WTC11 (cell line): ENCODE data around the gene PCSK5. TPM values are rescaled to one million over a fixed set of nuclear protein-coding genes. Genes with fewer than 3 reads are reported as not detected.

Experiments used
- ATAC-seq: fragments of 200-7000 bp; cut with Tn5 transposase; 2 replicates; pipeline ENCODE4 v1.10.0; 2021; ENCODE audit warnings: mild to moderate bottlenecking, moderate library complexity
- CTCF ChIA-PET: fragments of 300-600 bp; sonication (Branson Sonifier 250); formaldehyde crosslinking; loops from one replicate; lab custom pipeline; 2021; ENCODE audit warnings: antibody characterized with exemption; lab: Charles Lee
- POLR2A ChIA-PET: fragments of 350-600 bp; sonication (Branson Sonifier 250); formaldehyde crosslinking; loops from one replicate; lab custom pipeline; 2021; ENCODE audit warnings: antibody characterized with exemption; lab: Charles Lee
- DNase-seq: peaks from one replicate; pipeline ENCODE4 v3.0.0; 2021; ENCODE audit warnings: low spot score
- H3K27ac Mint-ChIP-seq: 2 replicates; pipeline ENCODE4 v1.8.0; 2021; ENCODE audit warnings: mixed read lengths
- H3K27me3 Mint-ChIP-seq: 2 replicates; pipeline ENCODE4 v1.8.0; 2021; ENCODE audit warnings: low read depth, mild to moderate bottlenecking, moderate library complexity, mixed read lengths
- H3K36me3 Mint-ChIP-seq: 2 replicates; pipeline ENCODE4 v1.8.0; 2021; ENCODE audit warnings: mixed read lengths
- H3K4me1 Mint-ChIP-seq: 2 replicates; pipeline ENCODE4 v1.8.0; 2022; ENCODE audit warnings: mixed read lengths
- H3K4me3 Mint-ChIP-seq: 2 replicates; pipeline ENCODE4 v1.8.0; 2021; ENCODE audit warnings: mild to moderate bottlenecking, moderate library complexity, mixed read lengths
- H3K9me3 Mint-ChIP-seq: 2 replicates; pipeline ENCODE4 v1.8.0; 2021; ENCODE audit warnings: mixed read lengths
- ATF6 ChIP-seq: sonication (generic); formaldehyde crosslinking; IDR thresholded peaks from 2 replicates; pipeline ENCODE4 v1.8.1; 2023; ENCODE audit warnings: mild to moderate bottlenecking, missing genetic modification reagents
- CTCF ChIP-seq: fragments of 200-600 bp; IDR thresholded peaks from 2 replicates; pipeline ENCODE4 v1.8.0; 2022; ENCODE audit warnings: antibody characterized with exemption
- E2F1 ChIP-seq: sonication (generic); formaldehyde crosslinking; IDR thresholded peaks from 2 replicates; pipeline ENCODE4 v1.8.0; 2022; ENCODE audit warnings: mild to moderate bottlenecking, missing genetic modification reagents
- ETV6 ChIP-seq: sonication (generic); formaldehyde crosslinking; IDR thresholded peaks from 2 replicates; pipeline ENCODE4 v1.8.1; 2022; ENCODE audit warnings: mild to moderate bottlenecking, missing genetic modification reagents
- FOXK1 ChIP-seq: sonication (generic); formaldehyde crosslinking; IDR thresholded peaks from 2 replicates; pipeline ENCODE4 v1.8.0; 2022; ENCODE audit warnings: mild to moderate bottlenecking, moderate library complexity, missing genetic modification reagents
- GRHL2 ChIP-seq: fragments of 250-450 bp; sonication (Bioruptor Pico); IDR thresholded peaks from 2 replicates; pipeline ENCODE4 v1.8.0; 2022; ENCODE audit warnings: mild to moderate bottlenecking, moderate library complexity; ENCODE audit not compliant: insufficient replicate concordance, severe bottlenecking
- GTF2I ChIP-seq: fragments of 250-450 bp; sonication (Bioruptor Pico); conservative IDR thresholded peaks from 2 replicates; pipeline ENCODE4 v1.4.0; 2021; ENCODE audit warnings: mild to moderate bottlenecking
- IRF2 ChIP-seq: sonication (generic); formaldehyde crosslinking; IDR thresholded peaks from 2 replicates; pipeline ENCODE4 v1.8.0; 2022; ENCODE audit warnings: low read depth, missing genetic modification reagents, borderline replicate concordance
- NFE2L1 ChIP-seq: sonication (generic); formaldehyde crosslinking; IDR thresholded peaks from 2 replicates; pipeline ENCODE4 v1.8.1; 2023; ENCODE audit warnings: missing genetic modification reagents
- OVOL2 ChIP-seq: fragments of 250-450 bp; sonication (Bioruptor Pico); IDR thresholded peaks from 2 replicates; pipeline ENCODE4 v1.9.0; 2021; ENCODE audit warnings: mild to moderate bottlenecking, borderline replicate concordance
- PREB ChIP-seq: sonication (generic); formaldehyde crosslinking; IDR thresholded peaks from 2 replicates; pipeline ENCODE4 v1.8.1; 2022; ENCODE audit warnings: mild to moderate bottlenecking, missing genetic modification reagents, moderate library complexity, borderline replicate concordance
- ZMAT4 ChIP-seq: fragments of 250-450 bp; sonication (Bioruptor Pico); IDR thresholded peaks from 2 replicates; pipeline ENCODE4 v1.9.0; 2021; ENCODE audit warnings: mild to moderate bottlenecking
- total RNA-seq: library from RNA; stranded (reverse); gene quantifications from 3 replicates; pipeline ENCODE4 v1.2.3, GENCODE V29; 2021
- TF ChIP-seq, protein P1 (sequence below): sonication (generic); formaldehyde crosslinking; conservative IDR thresholded peaks from 2 replicates; pipeline ENCODE4 v1.8.1; 2023; ENCODE audit warnings: mild to moderate bottlenecking, low read depth, missing genetic modification reagents, moderate library complexity
- TF ChIP-seq, protein P2 (sequence below): sonication (generic); formaldehyde crosslinking; IDR thresholded peaks from 2 replicates; pipeline ENCODE4 v1.8.0; 2022; ENCODE audit warnings: mild to moderate bottlenecking, missing genetic modification reagents
- TF ChIP-seq, protein P3 (sequence below): sonication (generic); formaldehyde crosslinking; IDR thresholded peaks from 2 replicates; pipeline ENCODE4 v1.8.1; 2022; ENCODE audit warnings: mild to moderate bottlenecking, moderate library complexity, missing genetic modification reagents

Gene PCSK5
- total RNA-seq, 1 experiment from 2014 or later, result 30.6 TPM

- TF ChIP-seq, protein P1, sequence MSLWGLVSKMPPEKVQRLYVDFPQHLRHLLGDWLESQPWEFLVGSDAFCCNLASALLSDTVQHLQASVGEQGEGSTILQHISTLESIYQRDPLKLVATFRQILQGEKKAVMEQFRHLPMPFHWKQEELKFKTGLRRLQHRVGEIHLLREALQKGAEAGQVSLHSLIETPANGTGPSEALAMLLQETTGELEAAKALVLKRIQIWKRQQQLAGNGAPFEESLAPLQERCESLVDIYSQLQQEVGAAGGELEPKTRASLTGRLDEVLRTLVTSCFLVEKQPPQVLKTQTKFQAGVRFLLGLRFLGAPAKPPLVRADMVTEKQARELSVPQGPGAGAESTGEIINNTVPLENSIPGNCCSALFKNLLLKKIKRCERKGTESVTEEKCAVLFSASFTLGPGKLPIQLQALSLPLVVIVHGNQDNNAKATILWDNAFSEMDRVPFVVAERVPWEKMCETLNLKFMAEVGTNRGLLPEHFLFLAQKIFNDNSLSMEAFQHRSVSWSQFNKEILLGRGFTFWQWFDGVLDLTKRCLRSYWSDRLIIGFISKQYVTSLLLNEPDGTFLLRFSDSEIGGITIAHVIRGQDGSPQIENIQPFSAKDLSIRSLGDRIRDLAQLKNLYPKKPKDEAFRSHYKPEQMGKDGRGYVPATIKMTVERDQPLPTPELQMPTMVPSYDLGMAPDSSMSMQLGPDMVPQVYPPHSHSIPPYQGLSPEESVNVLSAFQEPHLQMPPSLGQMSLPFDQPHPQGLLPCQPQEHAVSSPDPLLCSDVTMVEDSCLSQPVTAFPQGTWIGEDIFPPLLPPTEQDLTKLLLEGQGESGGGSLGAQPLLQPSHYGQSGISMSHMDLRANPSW (CRISPR knock-in tag), result no peak
- TF ChIP-seq ETV6 (no peak), CTCF (no peak)
- TF ChIP-seq, protein P2, sequence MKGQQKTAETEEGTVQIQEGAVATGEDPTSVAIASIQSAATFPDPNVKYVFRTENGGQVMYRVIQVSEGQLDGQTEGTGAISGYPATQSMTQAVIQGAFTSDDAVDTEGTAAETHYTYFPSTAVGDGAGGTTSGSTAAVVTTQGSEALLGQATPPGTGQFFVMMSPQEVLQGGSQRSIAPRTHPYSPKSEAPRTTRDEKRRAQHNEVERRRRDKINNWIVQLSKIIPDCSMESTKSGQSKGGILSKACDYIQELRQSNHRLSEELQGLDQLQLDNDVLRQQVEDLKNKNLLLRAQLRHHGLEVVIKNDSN (CRISPR knock-in tag), result no peak
- TF ChIP-seq, protein P3, sequence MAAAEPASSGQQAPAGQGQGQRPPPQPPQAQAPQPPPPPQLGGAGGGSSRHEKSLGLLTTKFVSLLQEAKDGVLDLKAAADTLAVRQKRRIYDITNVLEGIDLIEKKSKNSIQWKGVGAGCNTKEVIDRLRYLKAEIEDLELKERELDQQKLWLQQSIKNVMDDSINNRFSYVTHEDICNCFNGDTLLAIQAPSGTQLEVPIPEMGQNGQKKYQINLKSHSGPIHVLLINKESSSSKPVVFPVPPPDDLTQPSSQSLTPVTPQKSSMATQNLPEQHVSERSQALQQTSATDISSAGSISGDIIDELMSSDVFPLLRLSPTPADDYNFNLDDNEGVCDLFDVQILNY (CRISPR knock-in tag), result no peak
- no peak for ATAC-seq
- Mint-ChIP-seq H3K27me3 (no peaks in the 10 kb centered on the region), H3K4me3 (no peak overlapping the region), H3K36me3 (peaks cover 19% of the 10 kb centered on the region), H3K9me3 (no peaks in the 10 kb centered on the region), H3K27ac (no peak overlapping the region), H3K4me1 (peaks cover 10% of the 10 kb centered on the region)
- CTCF ChIA-PET, result no interaction called here
- no peak for DNase-seq
- POLR2A ChIA-PET, result no interaction called here
Measured at GRCh38 chr9:75985515-75985914, 95.0 kb downstream of the PCSK5 start.

DNA sequence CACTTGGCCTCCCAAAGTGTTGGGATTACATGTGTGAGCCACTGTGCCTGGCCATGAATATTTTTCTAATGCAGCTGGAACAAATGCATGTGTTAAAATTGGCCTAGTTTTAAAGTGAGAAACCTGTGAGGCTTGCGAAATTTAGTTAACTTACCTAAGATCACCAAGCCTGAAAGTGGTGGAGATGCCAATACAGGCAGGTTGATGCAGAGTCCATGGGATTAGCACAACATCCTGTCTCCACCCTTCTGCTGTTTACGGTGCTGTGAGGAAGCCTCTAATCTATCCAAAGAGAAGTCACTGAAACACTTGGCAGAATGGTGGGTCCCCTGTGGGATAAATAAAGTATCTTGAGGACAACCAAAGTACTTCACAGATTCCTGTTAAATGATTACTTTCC lies 98.2 kb downstream of the PCSK5 start:
- Mint-ChIP-seq H3K27ac (no peak overlapping the region), H3K4me1 (peaks cover 9% of the 10 kb centered on the region; the same call in 1 of the 2 replicates), H3K9me3 (0 out of 2 replicates have a peak, but pooled peaks cover 3% of the 10 kb centered on the region), H3K4me3 (no peak overlapping the region), H3K27me3 (no peaks in the 10 kb centered on the region), H3K36me3 (peaks cover 19% of the 10 kb centered on the region)
- CTCF ChIA-PET, result no interaction called here
- POLR2A ChIA-PET, result no interaction called here
- no peak for DNase-seq
- TF ChIP-seq IRF2 (CRISPR knock-in tag) (no peak), ATF6 (CRISPR knock-in tag) (no peak)
- no peak for ATAC-seq

GRCh38 chr9:75990156-75990555 lies 99.7 kb downstream of the PCSK5 start:
- POLR2A ChIA-PET, result no interaction called here
- no peak for TF ChIP-seq GRHL2 (CRISPR knock-in tag)
- no peak for TF ChIP-seq PREB
- no peak for TF ChIP-seq FOXK1 (CRISPR knock-in tag)
- no peak for TF ChIP-seq E2F1 (CRISPR knock-in tag)
- TF ChIP-seq OVOL2 (CRISPR knock-in tag), result no peak
- TF ChIP-seq ZMAT4 (CRISPR knock-in tag), result no peak
- no peak for TF ChIP-seq GTF2I (CRISPR knock-in tag)
- no peak for TF ChIP-seq NFE2L1 (CRISPR knock-in tag)
- TF ChIP-seq, all 79 proteins: peak for 0
- Mint-ChIP-seq H3K4me1 (peaks cover 17% of the 10 kb centered on the region), H3K36me3 (peaks cover 19% of the 10 kb centered on the region), H3K4me3 (no peak overlapping the region), H3K9me3 (0 out of 2 replicates have a peak, but pooled peaks cover 3% of the 10 kb centered on the region), H3K27ac (0 out of 2 replicates have a peak overlapping the region, but pooled peaks have one; percentile 30), H3K27me3 (no peaks in the 10 kb centered on the region)
- no peak for DNase-seq
- CTCF ChIA-PET, result no interaction called here
- ATAC-seq, result no peak
